IMR-90 (cell line): Measurements from ENCODE around the gene ANKRD27. TPM values are rescaled to one million over a fixed set of nuclear protein-coding genes. Genes with fewer than 3 reads are reported as not detected.

ENCODE experiments used
- ATAC-seq: fragments of 200-7000 bp; cut with Tn5 transposase; 2 replicates; pipeline ENCODE4 v1.9.1; 2020; ENCODE audit warnings: low read depth, mild to moderate bottlenecking, moderate library complexity
- BruUV-seq: library from RNA; stranded (reverse); fragments of 400-500 nt; replicated peaks from 2 replicates; lab custom pipeline; 2021; lab: Mats Ljungman, UMichigan
- CTCF ChIA-PET: fragments of 300-600 bp; formaldehyde crosslinking; extraction: SDS; loops from one replicate; lab custom pipeline; 2021; ENCODE audit warnings: antibody characterized with exemption; lab: Yijun Ruan, JAX
- POLR2A ChIA-PET: fragments of 300-600 bp; sonication (Branson Sonifier 250); formaldehyde crosslinking; loops from one replicate; lab custom pipeline; 2022; ENCODE audit warnings: antibody characterized with exemption; ENCODE audit not compliant: unreplicated experiment; lab: Charles Lee
- DNase-seq: peaks from one replicate; pipeline ENCODE4 v3.0.0; 2013
- H2AFZ ChIP-seq: replicated peaks from 2 replicates; pipeline ENCODE3; 2013; ENCODE audit warnings: low read length, mild to moderate bottlenecking; ENCODE audit not compliant: poor library complexity
- H2AK5ac ChIP-seq: 2 replicates; pipeline ENCODE4 v1.6.1; 2013; ENCODE audit warnings: low read depth, low read length, inconsistent platforms
- H2AK9ac ChIP-seq: replicated peaks from 2 replicates; pipeline ENCODE3; 2013; ENCODE audit warnings: mild to moderate bottlenecking, low read depth, low read length, moderate library complexity; ENCODE audit not compliant: poor library complexity
- H2BK120ac ChIP-seq: 2 replicates; pipeline ENCODE4 v1.6.1; 2013; ENCODE audit warnings: low read depth, low read length, inconsistent platforms
- H2BK15ac ChIP-seq: 3 replicates; pipeline ENCODE4 v1.6.1; 2013; ENCODE audit warnings: low read depth, low read length, inconsistent platforms
- H2BK20ac ChIP-seq: 2 replicates; pipeline ENCODE4 v1.6.1; 2013; ENCODE audit warnings: low read depth, mild to moderate bottlenecking, inconsistent platforms, low read length, moderate library complexity
- H2BK5ac ChIP-seq: 2 replicates; pipeline ENCODE4 v1.6.1; 2013; ENCODE audit warnings: mild to moderate bottlenecking, low read depth, low read length, inconsistent platforms; ENCODE audit not compliant: poor library complexity, severe bottlenecking
- H3K14ac ChIP-seq: replicated peaks from 2 replicates; pipeline ENCODE4 v1.6.1; 2013; ENCODE audit warnings: low read depth, low read length, inconsistent platforms
- H3K18ac ChIP-seq: 2 replicates; pipeline ENCODE4 v1.6.1; 2013; ENCODE audit warnings: low read depth, low read length, control low read depth
- H3K23ac ChIP-seq: 2 replicates; pipeline ENCODE4 v1.6.1; 2013; ENCODE audit warnings: low read depth, low read length, inconsistent platforms
- H3K27ac ChIP-seq: 2 replicates; pipeline ENCODE4 v1.5.1; 2013; ENCODE audit warnings: mild to moderate bottlenecking, control low read depth, low read length; ENCODE audit not compliant: insufficient read depth
- H3K27me3 ChIP-seq: 2 replicates; pipeline ENCODE4 v1.6.1; 2013; ENCODE audit warnings: low read length; ENCODE audit not compliant: control insufficient read depth, insufficient read depth
- H3K36me3 ChIP-seq: 2 replicates; pipeline ENCODE4 v1.6.1; 2013; ENCODE audit warnings: low read length, mixed read lengths; ENCODE audit not compliant: control insufficient read depth, insufficient read depth
- H3K4ac ChIP-seq: 2 replicates; pipeline ENCODE4 v1.6.1; 2013; ENCODE audit warnings: low read depth, low read length, inconsistent platforms
- H3K4me1 ChIP-seq: 2 replicates; pipeline ENCODE4 v1.6.1; 2013; ENCODE audit warnings: low read length, mixed read lengths; ENCODE audit not compliant: control insufficient read depth, insufficient read depth
- H3K4me2 ChIP-seq: 2 replicates; pipeline ENCODE4 v1.6.1; 2013; ENCODE audit warnings: low read depth, mild to moderate bottlenecking, control low read depth, low read length, moderate library complexity
- H3K4me3 ChIP-seq: 2 replicates; pipeline ENCODE4 v1.5.1; 2013; ENCODE audit warnings: low read depth, mild to moderate bottlenecking, control low read depth, low read length, moderate library complexity; ENCODE audit not compliant: insufficient read depth
- H3K56ac ChIP-seq: 2 replicates; pipeline ENCODE4 v1.6.1; 2013; ENCODE audit warnings: low read length, inconsistent platforms; ENCODE audit not compliant: insufficient read depth; ENCODE audit errors: extremely low read depth
- H3K79me1 ChIP-seq, 2 experiments: 2 replicates each; pipeline ENCODE4 v1.6.1; 2013; ENCODE audit warnings: low read length in 2 of 2, inconsistent platforms in 1 of 2, low read depth in 1 of 2
- H3K9ac ChIP-seq: 2 replicates; pipeline ENCODE4 v1.6.1; 2013; ENCODE audit warnings: low read depth, low read length, control low read depth
- H3K9me1 ChIP-seq: 2 replicates; pipeline ENCODE4 v1.6.1; 2013; ENCODE audit warnings: low read length, inconsistent platforms; ENCODE audit not compliant: insufficient read depth
- H3K9me3 ChIP-seq: 2 replicates; pipeline ENCODE4 v1.6.1; 2013; ENCODE audit warnings: low read length; ENCODE audit not compliant: control insufficient read depth, insufficient read depth
- H4K20me1 ChIP-seq: 2 replicates; pipeline ENCODE4 v1.6.1; 2013; ENCODE audit warnings: low read length, inconsistent platforms; ENCODE audit not compliant: insufficient read depth
- H4K5ac ChIP-seq: 2 replicates; pipeline ENCODE4 v1.6.1; 2013; ENCODE audit warnings: mild to moderate bottlenecking, low read depth, low read length, control low read depth
- H4K8ac ChIP-seq, 2 experiments: 2 replicates each; pipeline ENCODE4 v1.6.1; 2013; ENCODE audit warnings: low read depth in 2 of 2, low read length in 2 of 2, control low read depth in 1 of 2, inconsistent platforms in 1 of 2
- H4K91ac ChIP-seq: 2 replicates; pipeline ENCODE4 v1.6.1; 2013; ENCODE audit warnings: low read depth, low read length, inconsistent platforms; ENCODE audit not compliant: insufficient read depth
- CHD1 ChIP-seq: IDR thresholded peaks from 2 replicates; pipeline ENCODE4 v1.6.1; 2012; ENCODE audit warnings: low read depth, low read length, improper control_type of control experiment
- CTCF ChIP-seq: conservative IDR thresholded peaks from 2 replicates; pipeline ENCODE4 v1.5.1; 2012; ENCODE audit warnings: mild to moderate bottlenecking, low read depth, low read length, improper control_type of control experiment
- FOS ChIP-seq: fragments of 150-350 bp; IDR thresholded peaks from 2 replicates; pipeline ENCODE4 v1.6.1; 2016; ENCODE audit warnings: low read depth, low read length
- MAFK ChIP-seq: IDR thresholded peaks from 2 replicates; pipeline ENCODE4 v1.6.1; 2012; ENCODE audit warnings: low read depth, low read length, improper control_type of control experiment
- POLR2A ChIP-seq: IDR thresholded peaks from 2 replicates; pipeline ENCODE4 v1.6.1; 2012; ENCODE audit warnings: mild to moderate bottlenecking, low read depth, low read length
- RFX5 ChIP-seq: IDR thresholded peaks from 2 replicates; pipeline ENCODE4 v1.8.0; 2012; ENCODE audit warnings: low read depth, mild to moderate bottlenecking, low read length, moderate library complexity
- USF2 ChIP-seq: fragments of 150-350 bp; IDR thresholded peaks from 2 replicates; pipeline ENCODE4 v1.6.1; 2017; ENCODE audit warnings: mild to moderate bottlenecking, antibody characterized with exemption, low read length, low read depth
- WGBS, 2 experiments: methylation state at CpG; one replicate each; pipeline versions ENCODE4 v1.1.5 to v1.1.7; 2013; ENCODE audit warnings: missing lambda C conversion rate in 2 of 2; ENCODE audit not compliant: insufficient read length in 1 of 2; ENCODE audit errors: extremely low coverage in 2 of 2; 5-methylcytosine and 5-hydroxymethylcytosine counted together
- dilution Hi-C: fragments of 300-500 bp; cut with HindIII; formaldehyde crosslinking; loops from one replicate; pipeline ENCODE4 v1.14.3; 2018; ENCODE audit warnings: low sequenced_read_pairs; ENCODE audit not compliant: unreplicated experiment
- in situ Hi-C: fragments of 300-500 bp; cut with MboI; formaldehyde crosslinking; loops from 3 replicates; pipeline ENCODE4 v1.14.3; 2019; ENCODE audit warnings: low sequenced_read_pairs, inconsistent platforms, mixed read lengths
- intact Hi-C: fragments of 100-400 bp; cut with micrococcal nuclease; formaldehyde crosslinking; loops from 2 replicates; pipeline ENCODE4 v1.10.0; 2022
- polyA plus RNA-seq, 3 experiments: library from polyadenylated mRNA; depleted of rRNA; stranded (reverse); fragments of >200 nt; gene quantifications; 2 replicates each; pipeline ENCODE4 v1.2.3, GENCODE V29; 2012; ENCODE audit warnings: low replicate concordance in 1 of 3
- total RNA-seq: library from RNA; depleted of rRNA; stranded (reverse); fragments of >200 nt; gene quantifications from 2 replicates; pipeline ENCODE4 v1.2.3, GENCODE V29; 2012

Gene ANKRD27
- total and polyA plus RNA-seq, 2 of the 4 experiments (the other 2 are of a cell fraction): 16.7 to 35.0 TPM

GRCh38 chr19:32673573-32673972 is 1.4 kb downstream of the ANKRD27 start:
- dilution Hi-C loops: no loop called here
- Histone ChIP-seq H3K4me2 (peak overlapping the region; percentile 12; the same call in 1 of the 2 replicates), H2AK9ac (peak overlapping the region; percentile 33), H3K27me3 (peaks cover 24% of the 10 kb centered on the region), H2BK20ac (no peak overlapping the region), H3K36me3 (no peaks in the 10 kb centered on the region), H3K23ac (peak overlapping the region; percentile 52; the same call in 1 of the 2 replicates), H3K18ac (no peak overlapping the region), H2BK5ac (no peak overlapping the region), H3K9me1 (peaks cover 14% of the 10 kb centered on the region), H3K79me1 (peaks cover 32 to 52% of the 10 kb centered on the region in 2 experiments), H4K91ac (no peak overlapping the region), H3K9ac (no peak overlapping the region), H4K20me1 (peaks cover 47% of the 10 kb centered on the region), H2BK120ac (no peak overlapping the region), H3K9me3 (no peaks in the 10 kb centered on the region), H2AK5ac (no peak overlapping the region), H3K4me1 (peaks cover 11% of the 10 kb centered on the region; the same call in 1 of the 2 replicates), H2AFZ (no peak overlapping the region), H3K4me3 (no peak overlapping the region), H3K56ac (no peak overlapping the region), H3K4ac (no peak overlapping the region), H2BK15ac (no peak overlapping the region), H4K8ac (no peak overlapping the region), H4K5ac (no peak overlapping the region), H3K27ac (no peak overlapping the region), H3K14ac (no peak overlapping the region)
- in situ Hi-C loops: no loop called here
- WGBS, 2 experiments: 97% methylated on average over 6 of the region's 10 CpGs; no CpG with 5 or more reads in 1 of the 2 experiments
- DNase-seq (no peak), ATAC-seq (no peak)
- intact Hi-C loops: loop anchor here (5.0 kb wide), 1 partner anchor 244 kb away; no protein-coding TSS in a partner anchor
- BruUV-seq: no TSS peak
- ChIA-PET CTCF (interaction anchor here (0.6 kb wide), 2 partner anchors 32 to 53 kb away, joined by 4 to 6 read pairs; no protein-coding TSS in a partner anchor), POLR2A (no interaction called here)
- no peak for TF ChIP-seq USF2
- no peak for TF ChIP-seq FOS
- TF ChIP-seq POLR2A: no peak
- no peak for TF ChIP-seq RFX5
- TF ChIP-seq MAFK: no peak
- TF ChIP-seq CHD1: no peak
- no peak for TF ChIP-seq CTCF
